Heart left ventricle (tissue), 16 donors: ENCODE measurements around the gene HK3. TPM values are rescaled to one million over a fixed set of nuclear protein-coding genes. Genes with fewer than 3 reads are reported as not detected.
A peak's percentile ranks its signal among the peaks of the same experiment; 100 is the strongest.

Experiments used
- ATAC-seq, 4 donors: fragments of 200-7000 bp; cut with Tn5 transposase; one replicate each; pipeline ENCODE4 v1.9.1; 2020 to 2022; ENCODE audit warnings: moderate library complexity in 4 of 4, mild to moderate bottlenecking in 3 of 4, moderate number of reproducible peaks in 1 of 4
- DNase-seq, 5 donors: peaks; one replicate each; pipeline ENCODE4 v3.0.0-alpha.2; 2020
- H3K27ac ChIP-seq, 12 donors: fragments of 200-600 bp; sonication (generic) in 4 of 12; one replicate each; pipeline versions ENCODE4 v1.5.0 to v1.8.0; 2016 to 2022; ENCODE audit warnings: mild to moderate bottlenecking in 2 of 12
- H3K27me3 ChIP-seq, 9 donors: fragments of 200-600 bp; sonication (generic) in 2 of 9; one replicate each; pipeline versions ENCODE4 v1.5.1 to v1.8.0; 2016 to 2022; ENCODE audit warnings: mild to moderate bottlenecking in 3 of 9
- H3K36me3 ChIP-seq, 9 donors: fragments of 200-600 bp; sonication (generic) in 2 of 9; one replicate each; pipeline versions ENCODE4 v1.5.0 to v1.8.0; 2018 to 2022; ENCODE audit warnings: mild to moderate bottlenecking in 2 of 9
- H3K4me1 ChIP-seq, 12 donors: fragments of 200-600 bp; sonication (generic) in 4 of 12; one replicate each; pipeline versions ENCODE4 v1.5.0 to v1.8.0; 2016 to 2022; ENCODE audit warnings: mild to moderate bottlenecking in 3 of 12
- H3K4me3 ChIP-seq, 12 donors: fragments of 200-600 bp; sonication (generic) in 4 of 12; one replicate each; pipeline versions ENCODE4 v1.5.0 to v1.8.0; 2017 to 2022; ENCODE audit warnings: mild to moderate bottlenecking in 9 of 12, moderate library complexity in 4 of 12
- H3K9me3 ChIP-seq, 12 donors: fragments of 200-600 bp; sonication (generic) in 4 of 12; one replicate each; pipeline versions ENCODE4 v1.5.0 to v1.8.0; 2016 to 2022; ENCODE audit warnings: mild to moderate bottlenecking in 1 of 12
- POLR2A ChIP-seq, 2 donors: fragments of 450-650 bp; IDR thresholded peaks; one replicate each; pipeline ENCODE4 v1.6.1; 2017; ENCODE audit warnings: antibody characterized with exemption in 2 of 2, mild to moderate bottlenecking in 2 of 2, moderate library complexity in 2 of 2
- WGBS, 4 donors: extraction: QIAGEN DNeasy Blood & Tissue Kit in 2 of 4; methylation state at CpG; one replicate each; pipeline versions ENCODE4 v1.1.5 to v1.1.7; 2013 to 2018; 5-methylcytosine and 5-hydroxymethylcytosine counted together
- intact Hi-C, 10 donors: fragments of 100-400 bp; cut with DNase I; formaldehyde crosslinking; loops; one replicate each; pipeline versions ENCODE4 v1.11.1 to v1.14.2; 2022
- polyA plus RNA-seq, 2 donors: library from polyadenylated mRNA; stranded (reverse); fragments of 200-250 nt; gene quantifications; one replicate each; pipeline ENCODE4 v1.2.3, GENCODE V29; 2013
- total RNA-seq, 9 donors: library from RNA; depleted of rRNA in 2 of 9; stranded (reverse); fragments of >200 nt in 2 of 9; fragmentation: NEBNext Ultra II Directional in 3 of 9; extraction: Animal tissue kit (Norgen Biotek cat#: 25700) in 3 of 9; gene quantifications; one replicate each; pipeline versions ENCODE4 v1.1.0 to v1.2.4, GENCODE V29; 2016 to 2023
- TF ChIP-seq, protein P1 (sequence below), 12 donors: fragments of 200-600 bp; sonication (generic) in 4 of 12; IDR thresholded peaks; one replicate each; pipeline versions ENCODE4 v1.5.0 to v1.8.0; 2018 to 2022; ENCODE audit warnings: antibody characterized with exemption in 12 of 12, mild to moderate bottlenecking in 5 of 12
- donor health status: ischemic (EF 13 %, LVEDD 7.1; RV severe dilation, severe dysfunction).
- donor health status: healthy with polysubstance abuse.
- donor health status: DM: no; HTN: yes; CAD: no.
- donor health status: DM: no; HTN: no; CAD: no.
- donor health status: ischemic (EF 25% LVEDD 6.9; RV normal size, moderate dysfunction).
- donor health status: ischemic (EF 25% LVEDD 5.7; RV mildly dilated, moderate dysfunction).
- donor health status: healthy.
- donor health status: DM: yes; HTN: yes; CAD: no.
- donor health status: ischemic (EF 35%, LVEDD 5.7; RV mildly dilated, moderate dysfunction).
- donor health status: nonischemic (EF 11% LVEDD 7.7; RV severe dilation, severe dysfunction).
- donor health status: DM: yes; HTN: yes; CAD: no.
- donor health status: PGD.
- donor health status: ischemic (EF 29% LVEDD 5.4; RV normal size, mild dysfunction).
- donor health status: nonischemic (EF 23%, LVEDD 6.1; RV moderate dilation, normal function).

Gene HK3
- total and polyA plus RNA-seq, 11 donors: 0.46 to 44.0 (median 2.5) TPM

GRCh38 chr5:176901260-176902101 lies 2.3 kb upstream of the HK3 start:
- DNase-seq (no peak), ATAC-seq (peak in 1 of 4 donors; percentile 42)
- Histone ChIP-seq H3K27me3 (no peaks in the 10 kb centered on the region), H3K4me1 (peaks cover 0 to 68% (median 2%) of the 10 kb centered on the region in 12 donors), H3K36me3 (peaks cover 0 to 47% (median 39%) of the 10 kb centered on the region in 9 donors), H3K27ac (peak overlapping the region in 1 of 12 donors; percentile 83), H3K4me3 (no peak overlapping the region), H3K9me3 (no peaks in the 10 kb centered on the region)
- TF ChIP-seq, protein P1, sequence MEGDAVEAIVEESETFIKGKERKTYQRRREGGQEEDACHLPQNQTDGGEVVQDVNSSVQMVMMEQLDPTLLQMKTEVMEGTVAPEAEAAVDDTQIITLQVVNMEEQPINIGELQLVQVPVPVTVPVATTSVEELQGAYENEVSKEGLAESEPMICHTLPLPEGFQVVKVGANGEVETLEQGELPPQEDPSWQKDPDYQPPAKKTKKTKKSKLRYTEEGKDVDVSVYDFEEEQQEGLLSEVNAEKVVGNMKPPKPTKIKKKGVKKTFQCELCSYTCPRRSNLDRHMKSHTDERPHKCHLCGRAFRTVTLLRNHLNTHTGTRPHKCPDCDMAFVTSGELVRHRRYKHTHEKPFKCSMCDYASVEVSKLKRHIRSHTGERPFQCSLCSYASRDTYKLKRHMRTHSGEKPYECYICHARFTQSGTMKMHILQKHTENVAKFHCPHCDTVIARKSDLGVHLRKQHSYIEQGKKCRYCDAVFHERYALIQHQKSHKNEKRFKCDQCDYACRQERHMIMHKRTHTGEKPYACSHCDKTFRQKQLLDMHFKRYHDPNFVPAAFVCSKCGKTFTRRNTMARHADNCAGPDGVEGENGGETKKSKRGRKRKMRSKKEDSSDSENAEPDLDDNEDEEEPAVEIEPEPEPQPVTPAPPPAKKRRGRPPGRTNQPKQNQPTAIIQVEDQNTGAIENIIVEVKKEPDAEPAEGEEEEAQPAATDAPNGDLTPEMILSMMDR (IDR thresholded peaks at IDR 0.05): no peak
- TF ChIP-seq POLR2A (IDR thresholded peaks at IDR 0.05): no peak
- WGBS, 4 donors: 89 to 93% (median 93%) methylated on average over 12 of the region's 12 CpGs
- intact Hi-C loops: no loop called here

GRCh38 chr5:176900780-176901204 lies 1.6 kb upstream of the HK3 start:
- H3K9me3 ChIP-seq: no peaks in the 10 kb centered on the region
- DNase-seq: no peak
- no peak for ATAC-seq
- H3K4me3 ChIP-seq: no peak overlapping the region
- WGBS, 4 donors: 85 to 86% (median 85%) methylated on average over 6 to 7 of the region's 7 CpGs
- peak overlapping the region in 1 of 12 donors; percentile 83 for H3K27ac ChIP-seq
- H3K4me1 ChIP-seq: peaks cover 0 to 75% (median 2%) of the 10 kb centered on the region in 12 donors
- intact Hi-C loops: no loop called here
- H3K27me3 ChIP-seq: no peaks in the 10 kb centered on the region
- TF ChIP-seq, protein P1 (IDR thresholded peaks at IDR 0.05): no peak
- TF ChIP-seq POLR2A (IDR thresholded peaks at IDR 0.05): no peak
- peaks cover 0 to 40% (median 32%) of the 10 kb centered on the region in 9 donors for H3K36me3 ChIP-seq

- H3K36me3 ChIP-seq: peaks cover 0 to 34% (median 26%) of the 10 kb centered on the region in 9 donors
- DNase-seq: no peak
- H3K27me3 ChIP-seq: no peaks in the 10 kb centered on the region
- H3K4me3 ChIP-seq: peak overlapping the region in 1 of 12 donors; percentile 63
- peak overlapping the region in 2 of 12 donors; percentile 10 to 83 for H3K27ac ChIP-seq
- TF ChIP-seq, protein P1 (IDR thresholded peaks at IDR 0.05): no peak
- no peak for TF ChIP-seq POLR2A (IDR thresholded peaks at IDR 0.05)
- no peak for ATAC-seq
- no peaks in the 10 kb centered on the region for H3K9me3 ChIP-seq
- intact Hi-C loops: no loop called here
- H3K4me1 ChIP-seq: peaks cover 0 to 81% (median 2%) of the 10 kb centered on the region in 12 donors
- 85 to 96% (median 90%) methylated on average over 2 to 4 of the region's 4 CpGs for WGBS, 4 donors
Observed at GRCh38 chr5:176899946-176900779, 1.0 kb upstream of the HK3 start.

DNA sequence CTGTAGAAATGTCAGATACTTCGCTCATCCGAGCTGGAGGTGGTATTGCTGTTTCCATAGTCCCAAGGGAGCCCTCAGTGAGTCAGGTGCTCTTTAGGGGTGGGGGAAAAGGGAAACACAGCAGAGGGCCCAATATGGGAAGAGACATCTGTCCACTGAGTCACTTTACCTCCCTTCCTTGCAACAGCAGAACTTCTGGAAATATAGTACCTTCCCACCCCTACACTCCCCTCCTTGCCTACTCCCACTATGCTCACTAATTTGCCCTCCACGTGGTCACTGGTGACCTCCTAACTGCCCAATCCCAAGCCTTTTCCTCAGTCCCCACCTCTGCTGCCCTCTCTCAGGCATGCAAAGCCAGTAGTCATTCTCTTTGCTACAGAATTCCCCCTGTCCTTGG lies 1.9 kb downstream of the HK3 start:
- Histone ChIP-seq H3K4me3 (peak overlapping the region in 1 of 12 donors; percentile 63), H3K27ac (peak overlapping the region in 1 of 12 donors; percentile 83), H3K36me3 (peaks cover 0 to 5% (median 0%) of the 10 kb centered on the region in 9 donors), H3K27me3 (peaks cover 0 to 5% (median 0%) of the 10 kb centered on the region in 9 donors), H3K9me3 (no peaks in the 10 kb centered on the region), H3K4me1 (peaks cover 0 to 80% (median 2%) of the 10 kb centered on the region in 12 donors)
- TF ChIP-seq, protein P1 (IDR thresholded peaks at IDR 0.05): no peak
- TF ChIP-seq POLR2A (IDR thresholded peaks at IDR 0.05): no peak
- intact Hi-C loops: no loop called here
- 56 to 63% (median 61%) methylated on average over 3 of the region's 3 CpGs for WGBS, 4 donors
- no peak for ATAC-seq
- DNase-seq: no peak
